ENCODE measurements around the gene AREG.

GRCh38 chr4:74447636-74448233, 2.8 kb downstream of the AREG start:
- TF ChIP-seq EZH2 (IDR thresholded peaks at IDR 0.05; ENCODE audit: low read length) = no peak
- TF ChIP-seq, protein P1, sequence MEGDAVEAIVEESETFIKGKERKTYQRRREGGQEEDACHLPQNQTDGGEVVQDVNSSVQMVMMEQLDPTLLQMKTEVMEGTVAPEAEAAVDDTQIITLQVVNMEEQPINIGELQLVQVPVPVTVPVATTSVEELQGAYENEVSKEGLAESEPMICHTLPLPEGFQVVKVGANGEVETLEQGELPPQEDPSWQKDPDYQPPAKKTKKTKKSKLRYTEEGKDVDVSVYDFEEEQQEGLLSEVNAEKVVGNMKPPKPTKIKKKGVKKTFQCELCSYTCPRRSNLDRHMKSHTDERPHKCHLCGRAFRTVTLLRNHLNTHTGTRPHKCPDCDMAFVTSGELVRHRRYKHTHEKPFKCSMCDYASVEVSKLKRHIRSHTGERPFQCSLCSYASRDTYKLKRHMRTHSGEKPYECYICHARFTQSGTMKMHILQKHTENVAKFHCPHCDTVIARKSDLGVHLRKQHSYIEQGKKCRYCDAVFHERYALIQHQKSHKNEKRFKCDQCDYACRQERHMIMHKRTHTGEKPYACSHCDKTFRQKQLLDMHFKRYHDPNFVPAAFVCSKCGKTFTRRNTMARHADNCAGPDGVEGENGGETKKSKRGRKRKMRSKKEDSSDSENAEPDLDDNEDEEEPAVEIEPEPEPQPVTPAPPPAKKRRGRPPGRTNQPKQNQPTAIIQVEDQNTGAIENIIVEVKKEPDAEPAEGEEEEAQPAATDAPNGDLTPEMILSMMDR (optimal IDR thresholded peaks at IDR 0.05 in 1 of 3, IDR thresholded peaks at IDR 0.05 in 1 of 3, conservative IDR thresholded peaks at IDR 0.05 in 1 of 3; ENCODE audit: extremely low read depth in 1 of 3, insufficient read depth in 2 of 3, low read length in 3 of 3) = no peak
